ENCODE data around the gene KRTAP10-3. TPM values are rescaled to one million over a fixed set of nuclear protein-coding genes. Genes with fewer than 3 reads are reported as not detected.

KRTAP10-3 gene
- total RNA-seq, 1 experiment from 2014 or later, result not detected

- Histone ChIP-seq H3K36me3 (ENCODE audit: control insufficient read depth in 1 of 2, insufficient read depth in 2 of 2, low read length in 2 of 2) (no peaks in the 10 kb centered on the region), H3K4me3 (replicated peaks in 1 of 2; ENCODE audit: low read depth in 1 of 2, low read length in 2 of 2) (no peak overlapping the region), H3K27me3 (ENCODE audit: insufficient read depth, low read length) (no peaks in the 10 kb centered on the region), H3K79me2 (ENCODE audit: insufficient read depth, low read length) (peaks cover 10% of the 10 kb centered on the region; the same call in 1 of the 2 replicates), H3K9ac (ENCODE audit: low read length) (no peak overlapping the region), H3K9me2 (ENCODE audit: insufficient read depth) (no peaks in the 10 kb centered on the region), H3K4me2 (ENCODE audit: low read length) (no peak overlapping the region), H3K27ac (ENCODE audit: low read depth, low read length) (no peak overlapping the region), H3K9me3 (ENCODE audit: control insufficient read depth in 1 of 2, insufficient read depth in 1 of 2, low read depth in 1 of 2, low read length in 2 of 2) (no peaks in the 10 kb centered on the region), H3K4me1 (ENCODE audit: control insufficient read depth in 1 of 2, insufficient read depth in 2 of 2, low read length in 2 of 2) (peaks cover 12 to 28% of the 10 kb centered on the region in 2 experiments), H4K20me1 (ENCODE audit: insufficient read depth) (no peaks in the 10 kb centered on the region), H2AFZ (ENCODE audit: low read depth, low read length, poor library complexity, severe bottlenecking) (no peak overlapping the region)
- DNase-seq (ENCODE audit: low read depth, low spot score) (no peak), ATAC-seq (no peak)
- ChIA-PET CTCF (no interaction called here), POLR2A (no interaction called here), RAD21 (ENCODE audit: low non-redundant PET in 1 of 2, low total read pairs in 2 of 2, uncharacterized antibody in 2 of 2, unreplicated experiment in 2 of 2) (no interaction called here)
- TF ChIP-seq JUND (IDR thresholded peaks at IDR 0.05) (no peak), ZBTB33 (IDR thresholded peaks at IDR 0.05; ENCODE audit: extremely low read depth, insufficient replicate concordance, low read length) (no peak), CBX3 (IDR thresholded peaks at IDR 0.05; ENCODE audit: low read depth) (no peak), TCF7L2 (IDR thresholded peaks at IDR 0.05; ENCODE audit: borderline replicate concordance, extremely low read depth, insufficient read depth, insufficient read length) (no peak), POLR2A (IDR thresholded peaks at IDR 0.05; ENCODE audit: borderline replicate concordance, extremely low read depth, insufficient read depth, insufficient read length) (no peak), SIN3A (IDR thresholded peaks at IDR 0.05; ENCODE audit: low read depth) (no peak), POLR2AphosphoS5 (IDR thresholded peaks at IDR 0.05; ENCODE audit: low read depth, low read length) (no peak), CTCF (IDR thresholded peaks at IDR 0.05 in 2 of 3, conservative IDR thresholded peaks at IDR 0.05 in 1 of 3; ENCODE audit: borderline replicate concordance in 1 of 3, insufficient read depth in 1 of 3, low read depth in 2 of 3, low read length in 2 of 3) (no peak), EZH2 (IDR thresholded peaks at IDR 0.05) (no peak), ELF1 (IDR thresholded peaks at IDR 0.05; ENCODE audit: borderline replicate concordance, low read depth) (no peak), ZFX (IDR thresholded peaks at IDR 0.05) (no peak), RAD21 (IDR thresholded peaks at IDR 0.05; ENCODE audit: low read depth) (no peak)
- intact Hi-C loops (cut with micrococcal nuclease), result loop anchor here (10.0 kb wide), 1 partner anchor 621 kb away; no protein-coding TSS in a partner anchor
- BruUV-seq (replicated peaks), result no TSS peak
Measured at GRCh38 chr21:44513389-44514217, 45.0 kb downstream of the KRTAP10-3 start.
